NOMO-1 (cell line): Measurements from ENCODE around the gene CBR3.
A peak's percentile ranks its signal among the peaks of the same experiment; 100 is the strongest.

ENCODE experiments used
- DNase-seq, 2 experiments: peaks; one replicate each; lab custom pipeline; 2025; ENCODE audit not compliant: unreplicated experiment in 2 of 2; lab: John Stamatoyannopoulos, UW

Gene CBR3

GRCh38 chr21:36149788-36150711, 15.2 kb downstream of the CBR3 start:
- peak; percentile 88 to 99 for DNase-seq

GRCh38 chr21:36155603-36156338, 20.9 kb downstream of the CBR3 start:
- no peak for DNase-seq

GRCh38 chr21:36156339-36156814, 21.5 kb downstream of the CBR3 start:
- peak; percentile 93 to 100 for DNase-seq

GRCh38 chr21:36156815-36157670, 22.2 kb downstream of the CBR3 start, which contains the start of gene DOP1B:
DOP1B (plus strand) TSS chr21:36156824; CDS start chr21:36164734, 7,910 bp downstream.
- no peak for DNase-seq

- peak; percentile 73 to 93 for DNase-seq
These were observed 24.6 kb downstream of the CBR3 start for GRCh38 chr21:36159356-36159921.

- DNase-seq: no peak
These were observed 25.9 kb downstream of the CBR3 start for GRCh38 chr21:36160850-36161178.

- no peak for DNase-seq
These were observed 27.8 kb downstream of the CBR3 start for GRCh38 chr21:36162631-36163030.

- peak; percentile 25 to 37 for DNase-seq
These were observed 29.2 kb downstream of the CBR3 start for GRCh38 chr21:36163750-36164741.

- DNase-seq: no peak
These were observed 30.5 kb downstream of the CBR3 start for GRCh38 chr21:36165356-36165755.

GRCh38 chr21:36166705-36167104, 31.8 kb downstream of the CBR3 start:
- no peak for DNase-seq

- DNase-seq: no peak
These were observed 32.7 kb downstream of the CBR3 start for GRCh38 chr21:36167541-36167940.

GRCh38 chr21:36169470-36170128, 34.7 kb downstream of the CBR3 start:
- DNase-seq: no peak

GRCh38 chr21:36170823-36171222, 35.9 kb downstream of the CBR3 start:
- no peak for DNase-seq

- no peak for DNase-seq
These were observed 36.5 kb downstream of the CBR3 start for GRCh38 chr21:36171336-36171735.

- no peak for DNase-seq
These were observed 37.0 kb downstream of the CBR3 start for GRCh38 chr21:36171741-36172331.

GRCh38 chr21:36174780-36175179, 39.9 kb downstream of the CBR3 start:
- DNase-seq: no peak

GRCh38 chr21:36175771-36176565, 41.1 kb downstream of the CBR3 start:
- DNase-seq: no peak

GRCh38 chr21:36178349-36178748, 43.5 kb downstream of the CBR3 start:
- DNase-seq: no peak
